CD4-positive, alpha-beta T cell (primary cell): ENCODE results near the gene CDH22. TPM values are rescaled to one million over a fixed set of nuclear protein-coding genes. Genes with fewer than 3 reads are reported as not detected.

ENCODE experiments used
- ATAC-seq: fragments of 200-7000 bp; cut with Tn5 transposase; one replicate; pipeline ENCODE4 v1.10.0; 2022; ENCODE audit warnings: mild to moderate bottlenecking; ENCODE audit not compliant: poor library complexity
- CTCF ChIA-PET: fragments of 350-600 bp; sonication (Branson Sonifier 250); formaldehyde crosslinking; loops from one replicate; lab custom pipeline; 2021; ENCODE audit warnings: antibody characterized with exemption, inconsistent platforms; lab: Charles Lee
- POLR2A ChIA-PET: fragments of 350-600 bp; sonication (Branson Sonifier 250); formaldehyde crosslinking; loops from one replicate; lab custom pipeline; 2021; ENCODE audit warnings: antibody characterized with exemption, inconsistent platforms; lab: Charles Lee
- DNase-seq, 14 experiments: peaks; one replicate each; pipeline ENCODE4 v3.0.0-alpha.2; 2013 to 2020; ENCODE audit warnings: mixed read lengths in 2 of 14
- H3K27ac ChIP-seq, 2 donors: one replicate each; pipeline versions ENCODE4 v1.5.1 to v1.7.0; 2013; ENCODE audit warnings: low read length in 2 of 2, low read depth in 1 of 2, mild to moderate bottlenecking in 1 of 2
- H3K27me3 ChIP-seq, 2 experiments: 1 replicate in 1 of 2; 2 replicates in 1 of 2; pipeline versions ENCODE4 v1.6.1 to v1.7.0; 2013; ENCODE audit warnings: low read length in 2 of 2, control low read depth in 1 of 2, mild to moderate bottlenecking in 1 of 2, moderate library complexity in 1 of 2; ENCODE audit not compliant: insufficient read depth in 2 of 2, control insufficient read depth in 1 of 2
- H3K36me3 ChIP-seq: one replicate; pipeline ENCODE4 v1.6.1; 2013; ENCODE audit warnings: low read length, control low read depth; ENCODE audit not compliant: insufficient read depth
- H3K4me1 ChIP-seq: one replicate; pipeline ENCODE4 v1.6.1; 2013; ENCODE audit warnings: low read length, control low read depth; ENCODE audit not compliant: insufficient read depth
- H3K4me3 ChIP-seq: one replicate; pipeline ENCODE4 v1.5.1; 2013; ENCODE audit warnings: mild to moderate bottlenecking, low read length, moderate library complexity
- H3K9me3 ChIP-seq, 2 experiments: 1 replicate in 1 of 2; 2 replicates in 1 of 2; pipeline versions ENCODE4 v1.6.1 to v1.7.0; 2013; ENCODE audit warnings: low read length in 2 of 2, mild to moderate bottlenecking in 2 of 2, control low read depth in 1 of 2, moderate library complexity in 1 of 2; ENCODE audit not compliant: control insufficient read depth in 1 of 2, insufficient read depth in 1 of 2
- H3K27ac Mint-ChIP-seq: one replicate; pipeline ENCODE4 v1.8.0; 2020; ENCODE audit warnings: mixed read lengths
- H3K27me3 Mint-ChIP-seq: one replicate; pipeline ENCODE4 v1.8.0; 2021; ENCODE audit warnings: mixed read lengths
- H3K36me3 Mint-ChIP-seq: one replicate; pipeline ENCODE4 v1.8.0; 2021; ENCODE audit warnings: low read depth, mixed read lengths
- H3K4me1 Mint-ChIP-seq: one replicate; pipeline ENCODE4 v1.8.0; 2021; ENCODE audit warnings: low read depth, mixed read lengths
- H3K4me3 Mint-ChIP-seq: one replicate; pipeline ENCODE4 v1.8.0; 2020; ENCODE audit warnings: mild to moderate bottlenecking, mixed read lengths
- H3K9me3 Mint-ChIP-seq: one replicate; pipeline ENCODE4 v1.8.0; 2020; ENCODE audit warnings: mixed read lengths
- CTCF ChIP-seq: fragments of 200-600 bp; IDR thresholded peaks from one replicate; pipeline ENCODE4 v1.8.0; 2022; ENCODE audit warnings: antibody characterized with exemption, mild to moderate bottlenecking
- intact Hi-C, 2 experiments: fragments of 100-400 bp; cut with DNase I in 1 of 2; cut with micrococcal nuclease in 1 of 2; formaldehyde crosslinking; loops; one replicate each; pipeline versions ENCODE4 v1.15.1 to v1.9.0; 2023 to 2025; cut with DNase I, micrococcal nuclease
- total RNA-seq, 174 experiments: library from RNA in 2 of 174; stranded (reverse) in 2 of 174; gene quantifications; one replicate each; pipeline ENCODE4 v1.2.3 and lab custom pipeline; 2021 to 2026

CDH22 gene
- total RNA-seq, 2 experiments from 2014 or later = not detected

- ChIA-PET CTCF (no interaction called here), POLR2A (no interaction called here)
- TF ChIP-seq CTCF = no peak
- peaks cover 28% of the 10 kb centered on the region for H3K4me1 ChIP-seq
- ATAC-seq (no peak), DNase-seq (no peak)
- peaks cover 82% of the 10 kb centered on the region for H3K27me3 Mint-ChIP-seq
- peaks cover 0 to 4% of the 10 kb centered on the region in 2 experiments for H3K9me3 ChIP-seq
- H3K27ac ChIP-seq = no peak overlapping the region
- H3K36me3 Mint-ChIP-seq = no peaks in the 10 kb centered on the region
- intact Hi-C loops = no loop called here
- H3K36me3 ChIP-seq = no peaks in the 10 kb centered on the region
- no peak overlapping the region for H3K27ac Mint-ChIP-seq
- no peak overlapping the region for H3K4me3 ChIP-seq
- H3K4me3 Mint-ChIP-seq = no peak overlapping the region
- H3K27me3 ChIP-seq = peaks cover 72 to 87% of the 10 kb centered on the region in 2 experiments
- peaks cover 26% of the 10 kb centered on the region for H3K4me1 Mint-ChIP-seq
- no peaks in the 10 kb centered on the region for H3K9me3 Mint-ChIP-seq
Observed at GRCh38 chr20:46311719-46312074, 3.4 kb upstream of the CDH22 start.

- Mint-ChIP-seq H3K4me1 (peaks cover 32% of the 10 kb centered on the region), H3K36me3 (no peaks in the 10 kb centered on the region), H3K27me3 (peaks cover 82% of the 10 kb centered on the region), H3K9me3 (no peaks in the 10 kb centered on the region), H3K4me3 (no peak overlapping the region), H3K27ac (no peak overlapping the region)
- Histone ChIP-seq H3K4me1 (peaks cover 28% of the 10 kb centered on the region), H3K27ac (no peak overlapping the region), H3K27me3 (peaks cover 71 to 92% of the 10 kb centered on the region in 2 experiments), H3K36me3 (no peaks in the 10 kb centered on the region), H3K4me3 (no peak overlapping the region), H3K9me3 (peaks cover 0 to 4% of the 10 kb centered on the region in 2 experiments)
- intact Hi-C loops = no loop called here
- no peak for ATAC-seq
- ChIA-PET POLR2A (interaction anchor here (0.7 kb wide), 1 partner anchor 32 kb away, joined by 3 read pairs; no protein-coding TSS in a partner anchor), CTCF (no interaction called here)
- TF ChIP-seq CTCF = no peak
- DNase-seq = no peak
Observed at GRCh38 chr20:46311039-46311650, 2.8 kb upstream of the CDH22 start.

- ATAC-seq (no peak), DNase-seq (no peak)
- ChIA-PET CTCF (no interaction called here), POLR2A (no interaction called here)
- no peak overlapping the region for H3K27ac ChIP-seq
- peaks cover 28% of the 10 kb centered on the region for H3K4me1 ChIP-seq
- intact Hi-C loops = loop anchor here in 1 of 2 experiments (5.0 kb wide), 2 partner anchors 37 to 52 kb away; no protein-coding TSS in a partner anchor
- Mint-ChIP-seq H3K4me3 (peak overlapping the region; percentile 55), H3K27ac (no peak overlapping the region), H3K36me3 (no peaks in the 10 kb centered on the region), H3K4me1 (peaks cover 32% of the 10 kb centered on the region), H3K27me3 (peaks cover 82% of the 10 kb centered on the region), H3K9me3 (no peaks in the 10 kb centered on the region)
- peaks cover 69 to 91% of the 10 kb centered on the region in 2 experiments for H3K27me3 ChIP-seq
- peaks cover 0 to 4% of the 10 kb centered on the region in 2 experiments for H3K9me3 ChIP-seq
- TF ChIP-seq CTCF = no peak
- no peak overlapping the region for H3K4me3 ChIP-seq
- H3K36me3 ChIP-seq = no peaks in the 10 kb centered on the region
Observed at GRCh38 chr20:46309945-46310344, 1.6 kb upstream of the CDH22 start.
